ENCODE results near the gene ATF7IP.

ATF7IP gene

DNA sequence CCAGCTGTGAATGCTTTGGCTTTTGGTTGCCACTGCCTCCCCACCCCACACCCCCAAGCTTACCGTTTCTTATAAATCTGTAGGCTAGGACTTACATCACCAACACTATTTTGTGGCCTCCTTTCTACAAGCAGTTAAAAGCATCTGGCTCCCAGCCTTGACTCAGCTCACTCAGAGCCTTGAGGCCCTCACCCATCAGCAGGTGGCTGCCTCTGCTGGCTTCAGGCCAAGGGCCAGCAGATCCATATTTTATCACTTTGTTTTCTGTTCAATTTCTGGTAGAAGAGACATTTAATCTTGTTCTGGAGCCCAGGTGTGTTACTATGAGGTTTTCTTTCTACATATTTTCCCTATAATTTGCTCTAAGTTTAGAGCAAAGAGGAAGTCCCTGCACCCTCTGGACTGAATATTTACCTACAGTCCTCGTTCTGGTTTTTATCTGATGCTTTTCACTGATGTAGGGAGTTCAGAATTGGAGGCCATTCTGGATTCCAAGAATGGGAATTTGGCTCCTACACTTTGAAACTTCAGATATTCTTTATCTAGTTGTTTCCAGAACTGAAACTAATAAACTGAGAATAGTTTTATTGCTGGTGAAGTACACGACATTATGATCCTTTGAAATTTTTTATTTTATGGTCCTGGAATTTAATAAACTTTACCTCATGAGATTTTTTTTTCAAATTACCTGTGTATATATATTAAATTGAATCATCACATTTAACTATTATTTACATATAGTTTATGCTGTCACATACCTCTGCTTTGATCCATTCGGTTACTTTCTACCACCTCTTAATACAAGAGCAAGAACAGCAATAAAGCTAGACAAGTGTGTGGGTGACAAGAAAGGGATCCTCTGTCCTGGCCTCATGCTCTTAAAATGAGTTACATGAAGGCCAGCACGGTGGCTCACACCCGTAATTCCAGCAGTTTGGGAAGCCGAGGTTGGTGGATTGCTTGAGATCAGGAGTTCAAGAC lies 180.0 kb downstream of the ATF7IP start:
- H3K27me3 Mint-ChIP-seq (ENCODE audit: low read depth, poor library complexity) = no peaks in the 10 kb centered on the region
- TF ChIP-seq, protein P1, sequence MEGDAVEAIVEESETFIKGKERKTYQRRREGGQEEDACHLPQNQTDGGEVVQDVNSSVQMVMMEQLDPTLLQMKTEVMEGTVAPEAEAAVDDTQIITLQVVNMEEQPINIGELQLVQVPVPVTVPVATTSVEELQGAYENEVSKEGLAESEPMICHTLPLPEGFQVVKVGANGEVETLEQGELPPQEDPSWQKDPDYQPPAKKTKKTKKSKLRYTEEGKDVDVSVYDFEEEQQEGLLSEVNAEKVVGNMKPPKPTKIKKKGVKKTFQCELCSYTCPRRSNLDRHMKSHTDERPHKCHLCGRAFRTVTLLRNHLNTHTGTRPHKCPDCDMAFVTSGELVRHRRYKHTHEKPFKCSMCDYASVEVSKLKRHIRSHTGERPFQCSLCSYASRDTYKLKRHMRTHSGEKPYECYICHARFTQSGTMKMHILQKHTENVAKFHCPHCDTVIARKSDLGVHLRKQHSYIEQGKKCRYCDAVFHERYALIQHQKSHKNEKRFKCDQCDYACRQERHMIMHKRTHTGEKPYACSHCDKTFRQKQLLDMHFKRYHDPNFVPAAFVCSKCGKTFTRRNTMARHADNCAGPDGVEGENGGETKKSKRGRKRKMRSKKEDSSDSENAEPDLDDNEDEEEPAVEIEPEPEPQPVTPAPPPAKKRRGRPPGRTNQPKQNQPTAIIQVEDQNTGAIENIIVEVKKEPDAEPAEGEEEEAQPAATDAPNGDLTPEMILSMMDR (IDR thresholded peaks at IDR 0.05) = no peak
- no peak for DNase-seq
- H3K4me1 Mint-ChIP-seq = no peaks in the 10 kb centered on the region
- H3K9me3 Mint-ChIP-seq = no peaks in the 10 kb centered on the region
- H3K4me3 Mint-ChIP-seq = no peak overlapping the region
- H3K36me3 Mint-ChIP-seq (ENCODE audit: low read depth) = peaks cover 7% of the 10 kb centered on the region
- H3K27ac Mint-ChIP-seq = no peak overlapping the region

DNA sequence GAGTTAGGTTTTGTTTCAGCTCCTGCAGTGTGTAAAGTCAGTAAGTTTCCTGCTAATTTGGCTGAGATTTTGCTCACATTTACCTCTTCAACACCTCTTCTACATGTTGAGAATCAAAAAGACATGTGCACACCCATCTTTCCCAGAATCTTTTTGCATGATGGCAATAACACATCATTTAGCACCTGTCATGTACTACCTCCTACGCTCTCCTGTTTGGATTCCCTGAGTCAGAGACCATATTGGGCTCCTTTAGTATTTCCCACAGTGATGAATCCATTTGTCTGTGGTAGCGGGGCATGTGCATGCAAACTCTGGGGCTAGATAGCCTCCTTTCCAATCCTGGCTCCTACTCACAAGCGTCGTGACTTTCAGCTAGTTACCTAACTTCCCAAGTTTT lies 182.1 kb downstream of the ATF7IP start:
- Mint-ChIP-seq H3K4me1 (no peaks in the 10 kb centered on the region), H3K9me3 (peaks cover 3% of the 10 kb centered on the region), H3K27me3 (ENCODE audit: low read depth, poor library complexity) (no peaks in the 10 kb centered on the region), H3K36me3 (ENCODE audit: low read depth) (peaks cover 16% of the 10 kb centered on the region), H3K27ac (no peak overlapping the region), H3K4me3 (no peak overlapping the region)
- TF ChIP-seq, protein P1 (IDR thresholded peaks at IDR 0.05) = no peak
- DNase-seq = no peak

DNA sequence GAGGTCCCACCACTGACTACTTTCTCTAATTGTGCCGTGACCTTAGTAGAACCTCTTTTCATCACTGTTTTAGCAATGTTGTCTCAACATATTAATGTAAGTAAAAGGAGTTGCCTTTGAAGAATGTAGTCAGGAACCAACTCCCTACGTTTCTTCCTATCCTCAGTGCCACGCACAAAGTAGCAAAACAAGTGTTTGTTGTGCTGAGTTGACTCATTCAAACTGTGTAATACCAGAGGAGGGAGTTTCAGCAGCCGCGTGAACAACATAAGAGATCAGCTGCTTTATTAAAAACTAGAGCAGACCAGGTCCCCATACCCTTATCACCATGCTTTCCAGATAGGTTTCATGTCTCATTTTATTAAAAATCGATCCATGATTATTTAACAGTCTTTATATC lies 183.1 kb downstream of the ATF7IP start:
- Mint-ChIP-seq H3K36me3 (ENCODE audit: low read depth) (peaks cover 19% of the 10 kb centered on the region), H3K27ac (no peak overlapping the region), H3K9me3 (peaks cover 3% of the 10 kb centered on the region), H3K27me3 (ENCODE audit: low read depth, poor library complexity) (no peaks in the 10 kb centered on the region), H3K4me1 (no peaks in the 10 kb centered on the region), H3K4me3 (no peak overlapping the region)
- DNase-seq = no peak
- TF ChIP-seq, protein P1 (IDR thresholded peaks at IDR 0.05) = no peak
